SK-N-SH treated with all-trans-retinoic acid at 6 μM for 48 hours (cell line): ENCODE measurements around the gene ACIN1.

ENCODE experiments used
- ATAC-seq: fragments of 200-7000 bp; cut with Tn5 transposase; 3 replicates; pipeline ENCODE4 v1.9.1; 2020; ENCODE audit warnings: mild to moderate bottlenecking, moderate library complexity
- ARNTL ChIP-seq: fragments of 450-650 bp; formaldehyde crosslinking; IDR thresholded peaks from 2 replicates; pipeline ENCODE4 v1.5.0; 2020; ENCODE audit warnings: low read depth, mild to moderate bottlenecking, moderate library complexity, borderline replicate concordance
- CSDC2 ChIP-seq: fragments of 250-450 bp; sonication (Bioruptor Pico); IDR thresholded peaks from 2 replicates; pipeline ENCODE4 v1.5.0; 2020; ENCODE audit warnings: mild to moderate bottlenecking, moderate library complexity
- CSRNP3 ChIP-seq: fragments of 250-450 bp; sonication (Bioruptor Pico); IDR thresholded peaks from 2 replicates; pipeline ENCODE4 v1.5.1; 2021; ENCODE audit warnings: mild to moderate bottlenecking, moderate library complexity
- ESRRG ChIP-seq: fragments of 250-450 bp; sonication (Bioruptor Pico); IDR thresholded peaks from 2 replicates; pipeline ENCODE4 v1.6.1; 2021; ENCODE audit warnings: mild to moderate bottlenecking
- GLIS3 ChIP-seq: fragments of 250-450 bp; sonication (Bioruptor Pico); IDR thresholded peaks from 2 replicates; pipeline ENCODE4 v1.5.0; 2020; ENCODE audit warnings: mild to moderate bottlenecking, moderate library complexity
- ISL1 ChIP-seq: fragments of 250-450 bp; sonication (Bioruptor Pico); IDR thresholded peaks from 2 replicates; pipeline ENCODE4 v2.1.2; 2022; ENCODE audit warnings: mild to moderate bottlenecking, moderate library complexity
- OSR1 ChIP-seq: fragments of 250-450 bp; sonication (Bioruptor Pico); IDR thresholded peaks from 2 replicates; pipeline ENCODE4 v1.8.0; 2022; ENCODE audit warnings: moderate library complexity, mild to moderate bottlenecking, inconsistent platforms
- PATZ1 ChIP-seq: fragments of 250-450 bp; sonication (Bioruptor Pico); IDR thresholded peaks from 2 replicates; pipeline ENCODE4 v1.8.0; 2020; ENCODE audit warnings: mild to moderate bottlenecking, moderate library complexity, borderline replicate concordance
- POU6F1 ChIP-seq: fragments of 250-450 bp; sonication (Bioruptor Pico); IDR thresholded peaks from 2 replicates; pipeline ENCODE4 v1.8.0; 2021; ENCODE audit warnings: low read depth, mild to moderate bottlenecking, moderate library complexity, borderline replicate concordance
- PPARA ChIP-seq: fragments of 250-450 bp; sonication (Bioruptor Pico); IDR thresholded peaks from 2 replicates; pipeline ENCODE4 v1.5.0; 2020; ENCODE audit warnings: mild to moderate bottlenecking, borderline replicate concordance
- RARB ChIP-seq: fragments of 250-450 bp; sonication (Bioruptor Pico); IDR thresholded peaks from 2 replicates; pipeline ENCODE4 v1.8.0; 2021; ENCODE audit warnings: mild to moderate bottlenecking, moderate library complexity
- SNAI2 ChIP-seq: fragments of 250-450 bp; sonication (Bioruptor Pico); IDR thresholded peaks from 2 replicates; pipeline ENCODE4 v1.5.0; 2020; ENCODE audit warnings: mild to moderate bottlenecking, moderate library complexity
- TCF4 ChIP-seq: fragments of 250-450 bp; sonication (Bioruptor Pico); IDR thresholded peaks from 2 replicates; pipeline ENCODE4 v1.8.0; 2021; ENCODE audit warnings: mild to moderate bottlenecking, moderate library complexity, borderline replicate concordance
- TOX ChIP-seq: fragments of 250-450 bp; sonication (Bioruptor Pico); IDR thresholded peaks from 2 replicates; pipeline ENCODE4 v1.8.0; 2021; ENCODE audit warnings: mild to moderate bottlenecking, moderate library complexity, borderline replicate concordance
- TSHZ2 ChIP-seq: fragments of 250-450 bp; sonication (Bioruptor Pico); IDR thresholded peaks from 2 replicates; pipeline ENCODE4 v1.5.0; 2020; ENCODE audit warnings: mild to moderate bottlenecking, moderate library complexity
- ZC3H10 ChIP-seq: fragments of 250-450 bp; sonication (Bioruptor Pico); IDR thresholded peaks from 2 replicates; pipeline ENCODE4 v1.5.1; 2021; ENCODE audit warnings: mild to moderate bottlenecking, moderate library complexity
- ZFP30 ChIP-seq: fragments of 450-650 bp; formaldehyde crosslinking; IDR thresholded peaks from 2 replicates; pipeline ENCODE4 v1.5.0; 2022; ENCODE audit warnings: mild to moderate bottlenecking, moderate library complexity
- ZNF565 ChIP-seq: fragments of 450-650 bp; formaldehyde crosslinking; conservative IDR thresholded peaks from 2 replicates; pipeline ENCODE4 v1.5.0; 2020; ENCODE audit warnings: low read depth, mild to moderate bottlenecking, moderate library complexity
- ZNF70 ChIP-seq: fragments of 450-650 bp; formaldehyde crosslinking; IDR thresholded peaks from 2 replicates; pipeline ENCODE4 v1.5.0; 2020; ENCODE audit warnings: mild to moderate bottlenecking, moderate library complexity
- ZNF8 ChIP-seq: fragments of 450-650 bp; formaldehyde crosslinking; IDR thresholded peaks from 2 replicates; pipeline ENCODE4 v1.5.0; 2020; ENCODE audit warnings: mild to moderate bottlenecking, moderate library complexity
- TF ChIP-seq, protein P1 (sequence below): fragments of 250-450 bp; sonication (Bioruptor Pico); IDR thresholded peaks from 2 replicates; pipeline ENCODE4 v1.5.1; 2020; ENCODE audit warnings: low read depth, mild to moderate bottlenecking, moderate library complexity

ACIN1 gene

GRCh38 chr14:23030936-23031335, 64.0 kb downstream of the ACIN1 start (continued):
- no peak for TF ChIP-seq ISL1 (CRISPR knock-in tag)
- TF ChIP-seq, all 23 proteins: peak for 0

- TF ChIP-seq ARNTL (CRISPR knock-in tag), result no peak
- TF ChIP-seq ESRRG (CRISPR knock-in tag), result no peak
- TF ChIP-seq GLIS3 (CRISPR knock-in tag), result no peak
- no peak for TF ChIP-seq OSR1 (CRISPR knock-in tag)
- TF ChIP-seq SNAI2 (CRISPR knock-in tag), result no peak
- TF ChIP-seq POU6F1 (CRISPR knock-in tag), result no peak
- TF ChIP-seq ZNF8 (CRISPR knock-in tag), result no peak
- TF ChIP-seq ZNF70 (CRISPR knock-in tag), result no peak
- TF ChIP-seq CSDC2 (CRISPR knock-in tag), result no peak
- TF ChIP-seq TCF4, result no peak
- no peak for TF ChIP-seq ZNF565 (CRISPR knock-in tag)
- no peak for TF ChIP-seq PPARA (CRISPR knock-in tag)
- no peak for TF ChIP-seq TOX (CRISPR knock-in tag)
- no peak for TF ChIP-seq PATZ1 (CRISPR knock-in tag)
- TF ChIP-seq TSHZ2 (CRISPR knock-in tag), result no peak
- no peak for TF ChIP-seq ZC3H10 (CRISPR knock-in tag)
- TF ChIP-seq CSRNP3, result no peak
- no peak for TF ChIP-seq ZFP30 (CRISPR knock-in tag)
- TF ChIP-seq, protein P1, sequence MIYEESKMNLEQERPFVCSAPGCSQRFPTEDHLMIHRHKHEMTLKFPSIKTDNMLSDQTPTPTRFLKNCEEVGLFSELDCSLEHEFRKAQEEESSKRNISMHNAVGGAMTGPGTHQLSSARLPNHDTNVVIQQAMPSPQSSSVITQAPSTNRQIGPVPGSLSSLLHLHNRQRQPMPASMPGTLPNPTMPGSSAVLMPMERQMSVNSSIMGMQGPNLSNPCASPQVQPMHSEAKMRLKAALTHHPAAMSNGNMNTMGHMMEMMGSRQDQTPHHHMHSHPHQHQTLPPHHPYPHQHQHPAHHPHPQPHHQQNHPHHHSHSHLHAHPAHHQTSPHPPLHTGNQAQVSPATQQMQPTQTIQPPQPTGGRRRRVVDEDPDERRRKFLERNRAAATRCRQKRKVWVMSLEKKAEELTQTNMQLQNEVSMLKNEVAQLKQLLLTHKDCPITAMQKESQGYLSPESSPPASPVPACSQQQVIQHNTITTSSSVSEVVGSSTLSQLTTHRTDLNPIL (CRISPR knock-in tag), result no peak
- no peak for ATAC-seq
Observed at GRCh38 chr14:23028799-23029198, 66.1 kb downstream of the ACIN1 start.

DNA sequence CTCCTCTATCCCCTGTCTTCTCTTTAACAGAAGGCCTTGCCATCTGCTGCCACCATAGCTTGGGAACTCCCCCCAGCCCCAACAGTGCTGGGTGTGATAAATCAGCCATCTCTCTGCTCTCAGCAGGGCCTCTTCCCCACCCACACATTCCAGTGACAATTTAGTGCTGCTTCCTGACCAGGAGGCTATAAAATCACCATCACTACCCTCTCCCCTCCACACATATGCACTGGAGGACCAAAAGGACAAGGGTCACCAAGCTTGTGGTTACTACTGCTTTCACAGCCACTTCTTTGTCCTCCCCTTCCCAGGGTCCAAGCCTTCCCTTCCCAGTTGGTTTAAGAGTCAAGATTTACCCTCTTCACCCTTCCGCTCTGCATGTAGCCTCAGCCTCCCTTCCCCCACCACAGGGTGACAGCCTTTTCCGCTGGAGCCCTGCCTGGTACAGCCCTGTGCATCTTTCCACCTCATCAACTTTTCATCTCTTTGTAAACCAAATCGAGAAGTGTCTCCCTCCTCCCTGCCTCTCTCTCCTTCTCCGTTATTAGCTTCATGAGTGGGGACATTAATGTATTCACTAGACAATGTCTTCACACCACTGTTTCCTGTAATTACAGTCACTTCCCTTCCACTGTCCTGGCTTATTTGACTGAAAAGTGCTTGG, 69.7 kb downstream of the ACIN1 start:
- no peak for TF ChIP-seq ZNF70 (CRISPR knock-in tag)
- ATAC-seq, result no peak

GRCh38 chr14:23024612-23025075, 70.3 kb downstream of the ACIN1 start:
- TF ChIP-seq ZFP30 (CRISPR knock-in tag), result no peak
- TF ChIP-seq SNAI2 (CRISPR knock-in tag), result no peak
- no peak for TF ChIP-seq ISL1 (CRISPR knock-in tag)
- TF ChIP-seq PPARA (CRISPR knock-in tag), result no peak
- no peak for TF ChIP-seq RARB (CRISPR knock-in tag)
- TF ChIP-seq, all 23 proteins: peak for 0
- ATAC-seq, result no peak
